ENCODE measurements around the gene KIF13A.
"Not testable (repeated sequence)": the region's sequence is repeated elsewhere in the genome, so short reads cannot be mapped to it uniquely, and the experiment has no call there.

The KIF13A gene

DNA sequence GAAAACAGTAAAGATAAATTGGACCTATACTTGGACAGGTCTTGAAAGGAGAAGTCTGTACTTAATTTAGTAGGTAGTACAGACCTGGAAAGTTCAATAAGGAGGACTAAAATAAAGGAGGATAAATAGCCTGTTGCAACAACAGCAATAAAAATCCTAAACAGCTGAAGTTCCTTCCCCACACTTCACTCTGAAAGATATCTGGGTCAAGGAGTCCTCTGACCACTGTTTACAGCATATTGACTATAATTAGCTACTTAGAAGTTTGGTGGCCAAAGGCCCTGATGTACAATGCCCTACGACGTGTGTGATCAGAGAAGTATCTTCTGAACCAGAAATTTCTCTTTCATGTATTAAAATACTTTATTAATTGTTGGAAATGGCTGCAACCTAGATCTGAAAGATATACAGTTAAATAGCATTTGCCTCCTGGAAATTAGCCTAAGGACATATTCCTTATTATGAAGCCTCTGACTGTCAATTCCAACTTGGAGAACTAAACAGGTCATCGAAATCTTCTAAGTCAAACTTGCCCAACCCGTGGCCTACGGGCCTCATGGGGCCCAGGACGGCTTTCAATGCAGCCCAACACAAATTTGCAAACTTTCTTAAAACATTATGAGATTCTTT lies 82.8 kb downstream of the KIF13A start:
- no peak overlapping the region for H3K27ac ChIP-seq (ENCODE audit: low read length)
- no peaks in the 10 kb centered on the region for H3K36me3 ChIP-seq (ENCODE audit: insufficient read depth, low read depth, low read length)
- no peak overlapping the region for H3K9ac ChIP-seq (ENCODE audit: low read depth, low read length)
- H3K4me3 ChIP-seq (ENCODE audit: low read length): no peak overlapping the region
- H3K4me1 ChIP-seq (ENCODE audit: insufficient read depth, low read length): peaks cover 24% of the 10 kb centered on the region
- H3K9me3 ChIP-seq (ENCODE audit: insufficient read depth, low read depth, low read length): no peaks in the 10 kb centered on the region
- no peaks in the 10 kb centered on the region for H3K27me3 ChIP-seq (ENCODE audit: insufficient read depth, low read length)

GRCh38 chr6:17902974-17903373 lies 84.5 kb downstream of the KIF13A start:
- Histone ChIP-seq H3K4me1 (ENCODE audit: insufficient read depth, low read length) (peaks cover 24% of the 10 kb centered on the region), H3K27me3 (ENCODE audit: insufficient read depth, low read length) (no peaks in the 10 kb centered on the region), H3K36me3 (ENCODE audit: insufficient read depth, low read depth, low read length) (peaks cover 2% of the 10 kb centered on the region; the same call in 1 of the 2 replicates), H3K9ac (ENCODE audit: low read depth, low read length) (no peak overlapping the region), H3K27ac (ENCODE audit: low read length) (no peak overlapping the region), H3K4me3 (ENCODE audit: low read length) (peak overlapping the region; percentile 34; the same call in 1 of the 2 replicates), H3K9me3 (ENCODE audit: insufficient read depth, low read depth, low read length) (no peaks in the 10 kb centered on the region)

DNA sequence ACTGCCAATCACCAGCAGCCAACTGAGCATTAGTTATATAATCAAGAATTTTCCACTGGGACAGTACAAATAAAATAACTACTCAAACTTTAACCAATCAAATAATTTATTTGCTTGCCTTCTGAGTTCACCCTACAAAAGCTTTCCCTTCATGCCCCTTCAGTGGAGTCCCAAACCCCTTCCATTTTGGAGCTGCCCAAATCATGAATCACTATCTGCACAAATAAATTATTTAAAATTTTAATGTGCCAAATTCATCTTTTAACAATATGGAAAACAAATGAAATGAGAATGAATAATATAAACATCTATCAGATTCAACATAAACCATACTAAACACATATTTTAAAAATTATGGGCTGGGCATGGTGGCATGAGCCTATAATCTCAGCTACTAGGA lies 85.9 kb downstream of the KIF13A start:
- no peak overlapping the region for H3K27ac ChIP-seq (ENCODE audit: low read length)
- H3K4me1 ChIP-seq (ENCODE audit: insufficient read depth, low read length): peaks cover 16% of the 10 kb centered on the region; the same call in 1 of the 2 replicates
- H3K9ac ChIP-seq (ENCODE audit: low read depth, low read length): no peak overlapping the region
- no peak overlapping the region for H3K4me3 ChIP-seq (ENCODE audit: low read length)
- peaks cover 2% of the 10 kb centered on the region; the same call in 1 of the 2 replicates for H3K9me3 ChIP-seq (ENCODE audit: insufficient read depth, low read depth, low read length)
- no peaks in the 10 kb centered on the region for H3K27me3 ChIP-seq (ENCODE audit: insufficient read depth, low read length)
- peaks cover 17% of the 10 kb centered on the region for H3K36me3 ChIP-seq (ENCODE audit: insufficient read depth, low read depth, low read length)

GRCh38 chr6:17900011-17900410 lies 87.4 kb downstream of the KIF13A start:
- Histone ChIP-seq H3K27ac (ENCODE audit: low read length) (no peak overlapping the region), H3K4me3 (ENCODE audit: low read length) (no peak overlapping the region), H3K4me1 (ENCODE audit: insufficient read depth, low read length) (peaks cover 16% of the 10 kb centered on the region; the same call in 1 of the 2 replicates), H3K9ac (ENCODE audit: low read depth, low read length) (no peak overlapping the region), H3K36me3 (ENCODE audit: insufficient read depth, low read depth, low read length) (peaks cover 31% of the 10 kb centered on the region), H3K9me3 (ENCODE audit: insufficient read depth, low read depth, low read length) (peaks cover 15% of the 10 kb centered on the region), H3K27me3 (ENCODE audit: insufficient read depth, low read length) (no peaks in the 10 kb centered on the region)

DNA sequence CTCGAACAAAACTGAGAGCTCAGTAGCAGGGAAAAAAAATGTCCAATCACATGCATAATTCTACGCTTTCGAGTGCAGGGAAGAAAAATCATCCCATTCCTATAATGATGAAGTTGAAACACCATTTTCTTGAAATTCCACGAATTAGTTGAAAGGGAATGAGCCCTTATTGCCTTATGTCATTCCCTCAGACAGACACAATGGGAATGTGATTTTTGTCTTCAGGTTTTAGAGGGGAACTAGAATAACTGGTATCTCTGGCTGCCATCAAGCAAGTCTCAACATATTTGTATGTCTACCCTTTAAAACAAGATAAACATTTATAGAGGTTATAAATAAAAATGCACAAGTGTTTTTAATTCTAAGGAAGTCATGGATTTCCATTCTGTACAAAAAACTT lies 87.9 kb downstream of the KIF13A start:
- H3K4me3 ChIP-seq (ENCODE audit: low read length): no peak overlapping the region
- no peak overlapping the region for H3K27ac ChIP-seq (ENCODE audit: low read length)
- H3K9ac ChIP-seq (ENCODE audit: low read depth, low read length): no peak overlapping the region
- peaks cover 20% of the 10 kb centered on the region for H3K9me3 ChIP-seq (ENCODE audit: insufficient read depth, low read depth, low read length)
- peaks cover 37% of the 10 kb centered on the region for H3K36me3 ChIP-seq (ENCODE audit: insufficient read depth, low read depth, low read length)
- no peaks in the 10 kb centered on the region for H3K27me3 ChIP-seq (ENCODE audit: insufficient read depth, low read length)
- H3K4me1 ChIP-seq (ENCODE audit: insufficient read depth, low read length): peaks cover 16% of the 10 kb centered on the region; the same call in 1 of the 2 replicates

GRCh38 chr6:17897681-17898080 lies 89.8 kb downstream of the KIF13A start:
- Histone ChIP-seq H3K36me3 (ENCODE audit: insufficient read depth, low read depth, low read length) (peaks cover 41% of the 10 kb centered on the region), H3K27ac (ENCODE audit: low read length) (no peak overlapping the region), H3K4me3 (ENCODE audit: low read length) (no peak overlapping the region), H3K9me3 (ENCODE audit: insufficient read depth, low read depth, low read length) (peaks cover 24% of the 10 kb centered on the region), H3K4me1 (ENCODE audit: insufficient read depth, low read length) (peaks cover 8% of the 10 kb centered on the region; the same call in 1 of the 2 replicates), H3K27me3 (ENCODE audit: insufficient read depth, low read length) (no peaks in the 10 kb centered on the region), H3K9ac (ENCODE audit: low read depth, low read length) (no peak overlapping the region)

- no peaks in the 10 kb centered on the region for H3K27me3 ChIP-seq (ENCODE audit: insufficient read depth, low read length)
- H3K4me3 ChIP-seq (ENCODE audit: low read length): no peak overlapping the region
- H3K9me3 ChIP-seq (ENCODE audit: insufficient read depth, low read depth, low read length): peaks cover 24% of the 10 kb centered on the region
- H3K9ac ChIP-seq (ENCODE audit: low read depth, low read length): no peak overlapping the region
- H3K4me1 ChIP-seq (ENCODE audit: insufficient read depth, low read length): peaks cover 2% of the 10 kb centered on the region; the same call in 1 of the 2 replicates
- no peak overlapping the region for H3K27ac ChIP-seq (ENCODE audit: low read length)
- H3K36me3 ChIP-seq (ENCODE audit: insufficient read depth, low read depth, low read length): peaks cover 41% of the 10 kb centered on the region
Measured at GRCh38 chr6:17894905-17895304, 92.5 kb downstream of the KIF13A start.

- Histone ChIP-seq H3K36me3 (ENCODE audit: insufficient read depth, low read depth, low read length) (peaks cover 41% of the 10 kb centered on the region), H3K27ac (ENCODE audit: low read length) (no peak overlapping the region), H3K27me3 (ENCODE audit: insufficient read depth, low read length) (no peaks in the 10 kb centered on the region), H3K4me3 (ENCODE audit: low read length) (no peak overlapping the region), H3K9me3 (ENCODE audit: insufficient read depth, low read depth, low read length) (peaks cover 24% of the 10 kb centered on the region), H3K4me1 (ENCODE audit: insufficient read depth, low read length) (peaks cover 2% of the 10 kb centered on the region; the same call in 1 of the 2 replicates), H3K9ac (ENCODE audit: low read depth, low read length) (no peak overlapping the region)
Measured at GRCh38 chr6:17894191-17894590, 93.2 kb downstream of the KIF13A start.

DNA sequence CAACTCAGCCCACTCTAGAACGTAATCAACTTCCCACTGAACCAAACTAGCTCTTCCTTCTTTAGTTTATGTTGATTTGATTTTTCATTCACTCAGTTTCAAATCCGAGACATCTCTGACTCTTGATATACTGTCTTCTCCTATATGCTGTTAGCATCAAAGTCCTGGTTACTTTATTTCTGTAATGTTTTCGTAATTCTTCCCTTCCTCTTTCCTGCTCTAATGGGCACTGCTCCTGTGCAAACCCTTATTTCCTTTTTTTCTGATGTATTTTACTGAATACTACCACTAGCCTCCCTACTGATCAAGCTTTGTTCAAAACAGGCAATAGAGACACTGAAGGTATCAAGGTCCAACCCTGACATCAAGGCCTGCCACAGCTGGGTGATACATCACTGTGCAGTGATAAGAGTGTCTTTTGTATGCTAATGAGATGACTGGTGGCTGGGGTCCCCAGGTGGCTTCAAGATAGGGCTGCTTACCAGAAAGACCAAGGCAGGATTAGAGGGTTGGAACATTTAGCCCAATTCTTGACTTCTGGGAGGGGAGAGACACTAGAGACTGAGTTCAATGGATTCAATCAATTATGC lies 95.2 kb downstream of the KIF13A start:
- H3K36me3 ChIP-seq (ENCODE audit: insufficient read depth, low read depth, low read length): peaks cover 31% of the 10 kb centered on the region
- H3K27ac ChIP-seq (ENCODE audit: low read length): no peak overlapping the region
- H3K4me3 ChIP-seq (ENCODE audit: low read length): no peak overlapping the region
- H3K27me3 ChIP-seq (ENCODE audit: insufficient read depth, low read length): no peaks in the 10 kb centered on the region
- peaks cover 24% of the 10 kb centered on the region for H3K9me3 ChIP-seq (ENCODE audit: insufficient read depth, low read depth, low read length)
- H3K9ac ChIP-seq (ENCODE audit: low read depth, low read length): no peak overlapping the region
- H3K4me1 ChIP-seq (ENCODE audit: insufficient read depth, low read length): peaks cover 2% of the 10 kb centered on the region; the same call in 1 of the 2 replicates

- Histone ChIP-seq H3K4me3 (ENCODE audit: low read length) (no peak overlapping the region), H3K36me3 (ENCODE audit: insufficient read depth, low read depth, low read length) (peaks cover 12% of the 10 kb centered on the region), H3K27me3 (ENCODE audit: insufficient read depth, low read length) (no peaks in the 10 kb centered on the region), H3K9ac (ENCODE audit: low read depth, low read length) (no peak overlapping the region), H3K4me1 (ENCODE audit: insufficient read depth, low read length) (peaks cover 2% of the 10 kb centered on the region; the same call in 1 of the 2 replicates), H3K27ac (ENCODE audit: low read length) (no peak overlapping the region), H3K9me3 (ENCODE audit: insufficient read depth, low read depth, low read length) (peaks cover 12% of the 10 kb centered on the region)
Measured at GRCh38 chr6:17890309-17890708, 97.1 kb downstream of the KIF13A start.

DNA sequence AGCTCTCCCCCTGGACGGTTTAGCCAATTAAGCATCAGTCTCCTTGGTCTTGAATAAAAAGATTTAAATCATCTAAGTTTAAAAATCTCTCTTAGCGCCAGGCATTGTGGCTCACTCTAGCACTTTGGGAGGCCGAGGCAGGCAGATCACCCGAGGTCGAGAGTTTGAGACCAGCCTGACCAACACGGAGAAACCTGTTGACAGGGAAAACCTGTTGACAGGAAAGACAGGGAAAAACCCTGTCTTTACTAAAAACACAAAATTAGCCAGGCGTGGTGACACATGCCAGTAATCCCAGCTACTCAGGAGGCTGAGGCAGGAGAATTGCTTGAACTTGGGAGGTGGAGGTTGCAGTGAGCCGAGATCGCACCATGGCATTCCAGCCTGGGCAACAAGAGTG lies 97.7 kb downstream of the KIF13A start:
- H3K4me3 ChIP-seq (ENCODE audit: low read length); H3K9me3 ChIP-seq (ENCODE audit: insufficient read depth, low read depth, low read length); H3K27ac ChIP-seq (ENCODE audit: low read length); H3K4me1 ChIP-seq (ENCODE audit: insufficient read depth, low read length); H3K36me3 ChIP-seq (ENCODE audit: insufficient read depth, low read depth, low read length); H3K27me3 ChIP-seq (ENCODE audit: insufficient read depth, low read length); H3K9ac ChIP-seq (ENCODE audit: low read depth, low read length): not testable (repeated sequence)

- Histone ChIP-seq H3K36me3 (ENCODE audit: insufficient read depth, low read depth, low read length) (no peaks in the 10 kb centered on the region; the same call in 1 of the 2 replicates), H3K27ac (ENCODE audit: low read length) (no peak overlapping the region), H3K9ac (ENCODE audit: low read depth, low read length) (no peak overlapping the region), H3K27me3 (ENCODE audit: insufficient read depth, low read length) (no peaks in the 10 kb centered on the region), H3K4me1 (ENCODE audit: insufficient read depth, low read length) (0 out of 2 replicates have a peak, but pooled peaks cover 2% of the 10 kb centered on the region), H3K4me3 (ENCODE audit: low read length) (no peak overlapping the region), H3K9me3 (ENCODE audit: insufficient read depth, low read depth, low read length) (no peaks in the 10 kb centered on the region)
Measured at GRCh38 chr6:17886891-17887290, 100.5 kb downstream of the KIF13A start.
